ENCODE data around the gene PGK2. TPM values are rescaled to one million over a fixed set of nuclear protein-coding genes. Genes with fewer than 3 reads are reported as not detected.

The PGK2 gene
- total RNA-seq, 2 donors from 2014 or later, result not detected

GRCh38 chr6:49766762-49767161 lies 20.3 kb downstream of the PGK2 start:
- no peak for DNase-seq (ENCODE audit: low spot score)
- no peaks in the 10 kb centered on the region for H3K36me3 ChIP-seq
- H3K27me3 ChIP-seq, result no peaks in the 10 kb centered on the region
- H3K27ac ChIP-seq, result no peak overlapping the region
- no peak for TF ChIP-seq CTCF (IDR thresholded peaks at IDR 0.05)
- H3K4me3 ChIP-seq, result no peak overlapping the region
- no peaks in the 10 kb centered on the region for H3K9me3 ChIP-seq
- no peaks in the 10 kb centered on the region for H3K4me1 ChIP-seq

- H3K4me1 ChIP-seq, result no peaks in the 10 kb centered on the region
- no peaks in the 10 kb centered on the region for H3K9me3 ChIP-seq
- no peak overlapping the region for H3K27ac ChIP-seq
- no peak for DNase-seq (ENCODE audit: low spot score)
- no peaks in the 10 kb centered on the region for H3K36me3 ChIP-seq
- H3K27me3 ChIP-seq, result no peaks in the 10 kb centered on the region
- no peak overlapping the region for H3K4me3 ChIP-seq
- TF ChIP-seq CTCF (IDR thresholded peaks at IDR 0.05), result no peak
Observed at GRCh38 chr6:49764571-49765236, 22.4 kb downstream of the PGK2 start.

GRCh38 chr6:49744259-49744658 lies 42.8 kb downstream of the PGK2 start, which contains the start of gene CRISP3:
Gene CRISP3 (minus strand): TSS chr6:49744388. CDS start chr6:49744367, 21 bp downstream.
- no peak within 1 kb of the TSS for H3K4me3 ChIP-seq
- no peaks in the 10 kb centered on the region for H3K9me3 ChIP-seq
- TF ChIP-seq CTCF (IDR thresholded peaks at IDR 0.05), result no peak
- H3K36me3 ChIP-seq, result no peaks in the 10 kb centered on the region
- no peak for DNase-seq (ENCODE audit: low spot score)
- H3K4me1 ChIP-seq, result no peaks in the 10 kb centered on the region
- no peaks in the 10 kb centered on the region for H3K27me3 ChIP-seq
- H3K27ac ChIP-seq, result no peak within 1 kb of the TSS

- no peak overlapping the region for H3K27ac ChIP-seq
- no peaks in the 10 kb centered on the region for H3K4me1 ChIP-seq
- no peak for DNase-seq (ENCODE audit: low spot score)
- H3K27me3 ChIP-seq, result no peaks in the 10 kb centered on the region
- no peak for TF ChIP-seq CTCF (IDR thresholded peaks at IDR 0.05)
- no peaks in the 10 kb centered on the region for H3K36me3 ChIP-seq
- H3K9me3 ChIP-seq, result no peaks in the 10 kb centered on the region
- H3K4me3 ChIP-seq, result no peak overlapping the region
Observed at GRCh38 chr6:49743429-49743828, 43.7 kb downstream of the PGK2 start.

GRCh38 chr6:49739423-49739822 lies 47.7 kb downstream of the PGK2 start:
- no peaks in the 10 kb centered on the region for H3K36me3 ChIP-seq
- no peak overlapping the region for H3K27ac ChIP-seq
- H3K4me1 ChIP-seq, result no peaks in the 10 kb centered on the region
- H3K4me3 ChIP-seq, result no peak overlapping the region
- no peak for DNase-seq (ENCODE audit: low spot score)
- TF ChIP-seq CTCF (IDR thresholded peaks at IDR 0.05), result no peak
- H3K27me3 ChIP-seq, result no peaks in the 10 kb centered on the region
- no peaks in the 10 kb centered on the region for H3K9me3 ChIP-seq

- no peak overlapping the region for H3K4me3 ChIP-seq
- H3K9me3 ChIP-seq, result no peaks in the 10 kb centered on the region
Observed at GRCh38 chr6:49736017-49736508, 51.0 kb downstream of the PGK2 start.

More at GRCh38 chr6:49736017-49736508, 51.0 kb downstream of the PGK2 start:
- Histone ChIP-seq H3K27me3 (no peaks in the 10 kb centered on the region), H3K36me3 (no peaks in the 10 kb centered on the region), H3K27ac (no peak overlapping the region), H3K4me1 (no peaks in the 10 kb centered on the region)
- DNase-seq (ENCODE audit: low spot score), result no peak
- TF ChIP-seq CTCF (IDR thresholded peaks at IDR 0.05), result no peak
